GM18520 (cell line): ENCODE results near the gene ASCC1.
A peak's percentile ranks its signal among the peaks of the same experiment; 100 is the strongest.
"Not testable (repeated sequence)": the region's sequence is repeated elsewhere in the genome, so short reads cannot be mapped to it uniquely, and the experiment has no call there.

Source experiments
- ATAC-seq: cut with Tn5 transposase; IDR thresholded peaks from one replicate; pipeline ENCODE4 v1.9.1; 2021; ENCODE audit not compliant: unreplicated experiment

The ASCC1 gene

DNA sequence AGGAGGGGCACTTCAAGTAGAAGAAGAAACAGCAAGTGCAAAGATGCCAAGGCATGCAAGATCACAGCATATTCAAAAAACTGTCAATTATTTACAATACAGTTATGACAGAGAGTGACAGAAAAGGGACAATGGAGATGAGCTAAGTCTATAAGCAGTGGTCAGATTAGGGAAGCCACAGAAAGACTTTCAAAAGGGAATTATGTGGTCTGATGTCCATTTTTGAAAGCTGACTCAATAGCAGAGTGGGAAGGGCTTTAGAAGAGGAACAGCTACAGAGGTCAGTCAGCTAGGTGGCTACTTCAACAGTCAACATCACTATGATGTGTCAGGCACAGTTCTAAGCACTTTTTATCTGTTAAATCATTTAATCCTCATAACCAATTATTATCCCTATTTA is 82.6 kb downstream of the ASCC1 start:
- ATAC-seq: peak; percentile 89

GRCh38 chr10:72132854-72133253 is 83.2 kb downstream of the ASCC1 start:
- ATAC-seq: no peak

GRCh38 chr10:72127571-72127970 is 88.5 kb downstream of the ASCC1 start:
- no peak for ATAC-seq

GRCh38 chr10:72126872-72127232 is 89.2 kb downstream of the ASCC1 start:
- no peak for ATAC-seq

DNA sequence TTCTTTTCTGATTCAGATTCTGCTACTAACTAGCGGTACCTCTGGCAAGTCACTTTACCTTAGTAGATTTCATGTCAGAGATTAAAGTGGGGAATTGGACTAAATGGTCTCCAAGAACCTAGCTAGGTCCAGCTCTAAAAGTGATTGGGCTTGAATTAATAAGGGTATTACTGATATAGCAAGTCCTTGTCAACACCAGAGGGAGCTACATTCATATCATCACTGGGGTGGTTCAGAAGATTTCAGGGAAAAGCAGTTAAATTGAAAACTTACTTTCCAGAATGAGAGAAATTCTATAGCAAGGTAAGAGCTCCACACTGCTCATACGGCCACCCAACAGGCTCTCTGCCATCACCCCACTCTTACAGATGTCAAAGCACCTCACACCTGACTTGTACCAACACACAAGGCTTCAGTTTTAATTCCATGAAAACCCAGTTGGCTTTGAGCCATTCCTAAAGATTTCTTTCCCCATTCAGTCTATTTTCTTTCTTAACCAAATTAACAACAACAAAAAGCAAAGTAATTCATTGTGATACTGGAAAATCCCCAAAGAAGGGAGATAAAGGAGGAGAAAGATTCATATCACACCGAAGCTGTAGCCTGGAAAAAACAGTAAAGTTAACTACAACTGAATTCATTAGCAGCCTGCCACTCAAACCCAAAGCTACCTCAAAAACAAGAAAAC is 89.7 kb downstream of the ASCC1 start:
- ATAC-seq: no peak

DNA sequence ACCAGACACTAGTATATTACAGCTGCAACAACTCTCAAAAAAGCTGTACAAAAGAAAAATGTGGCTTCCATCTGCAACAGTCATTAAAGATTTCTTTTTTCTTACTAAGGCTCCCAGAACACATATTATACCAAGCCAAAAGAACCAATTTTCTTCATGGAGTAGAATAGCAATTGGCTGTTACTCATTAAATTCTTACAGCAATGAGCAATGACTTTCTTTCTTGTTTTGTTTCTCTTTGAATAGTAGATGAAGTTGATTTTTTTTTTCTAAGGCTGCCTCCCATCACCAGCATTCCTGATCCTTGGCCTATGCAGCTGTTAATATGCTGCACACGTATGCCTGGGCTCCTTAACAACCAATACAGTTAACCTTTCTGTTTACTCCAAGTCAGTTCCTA is 91.1 kb downstream of the ASCC1 start:
- no peak for ATAC-seq

- ATAC-seq: no peak
Measured at GRCh38 chr10:72124381-72124780, 91.7 kb downstream of the ASCC1 start.

GRCh38 chr10:72123616-72124015 is 92.5 kb downstream of the ASCC1 start:
- no peak for ATAC-seq

DNA sequence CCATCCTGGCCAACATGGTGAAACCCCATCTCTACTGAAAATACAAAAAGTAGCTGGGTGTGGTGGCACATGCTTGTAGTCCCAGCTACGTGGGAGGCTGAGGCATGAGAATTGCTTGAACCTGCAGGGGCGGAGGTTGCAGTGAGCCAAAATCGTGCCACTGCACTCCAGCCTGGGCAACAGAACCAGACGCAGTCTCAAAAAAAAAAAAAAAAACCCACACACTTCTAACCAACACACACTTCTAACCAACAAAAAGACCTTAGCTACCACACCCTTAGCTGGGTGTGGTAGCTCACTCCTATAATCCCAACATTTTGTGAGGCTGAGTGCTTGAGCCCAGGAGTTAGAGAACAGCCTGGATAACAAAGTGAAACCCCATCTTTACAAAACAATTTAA is 93.9 kb downstream of the ASCC1 start:
- ATAC-seq: no peak

GRCh38 chr10:72121389-72121788 is 94.7 kb downstream of the ASCC1 start:
- ATAC-seq: no peak

DNA sequence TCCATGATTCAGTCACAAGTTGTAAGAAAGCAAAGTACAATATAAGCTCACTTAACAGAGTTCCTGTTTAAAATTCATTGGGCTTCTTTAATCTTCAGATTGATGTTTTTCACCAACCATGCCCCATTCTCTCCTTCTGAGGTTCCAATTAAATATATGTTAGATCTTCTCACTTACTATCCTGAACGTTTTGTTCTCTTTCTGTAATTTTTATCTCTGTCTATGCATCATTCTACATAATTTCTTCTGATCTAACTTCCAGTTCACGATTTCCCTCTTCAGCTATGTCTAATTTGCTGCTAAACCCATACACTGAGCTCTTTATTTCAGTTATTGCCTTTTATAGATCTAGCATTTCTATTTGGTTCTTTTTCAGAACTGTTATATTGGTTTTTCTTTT is 99.7 kb downstream of the ASCC1 start:
- no peak for ATAC-seq

GRCh38 chr10:72114706-72115450 is 101.2 kb downstream of the ASCC1 start:
- ATAC-seq: no peak

- ATAC-seq: no peak
Measured at GRCh38 chr10:72110673-72111401, 105.2 kb downstream of the ASCC1 start.

DNA sequence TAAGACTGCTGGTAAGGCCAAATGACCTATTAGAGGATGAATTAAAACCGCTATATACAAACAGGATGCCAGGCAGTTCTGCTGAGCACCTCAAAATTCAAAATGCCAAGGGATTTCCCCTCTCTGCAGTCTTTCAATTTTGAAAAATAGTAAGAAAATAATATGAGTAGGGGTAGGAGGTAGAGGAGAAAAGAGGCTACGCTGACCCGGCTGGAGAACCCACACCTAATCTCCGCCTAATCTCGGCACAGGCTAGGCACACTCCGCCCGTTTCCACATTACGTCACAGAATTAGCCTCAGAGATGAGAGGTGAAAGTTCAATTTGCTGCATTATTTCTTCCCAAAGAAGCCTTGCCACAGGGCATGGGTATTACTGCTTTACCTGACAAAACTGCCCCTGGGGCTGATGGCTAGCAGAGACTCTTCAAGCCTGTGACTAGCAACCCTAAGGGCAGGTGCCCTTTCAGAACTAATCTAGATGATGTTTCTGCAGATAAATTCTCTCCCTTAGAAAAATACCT is 106.4 kb downstream of the ASCC1 start:
- no peak for ATAC-seq

GRCh38 chr10:72108830-72109635 is 107.0 kb downstream of the ASCC1 start:
- ATAC-seq: no peak

- ATAC-seq: not testable (repeated sequence)
Measured at GRCh38 chr10:72108004-72108370, 108.1 kb downstream of the ASCC1 start.

- no peak for ATAC-seq
Measured at GRCh38 chr10:72107325-72108003, 108.6 kb downstream of the ASCC1 start.

- no peak for ATAC-seq
Measured at GRCh38 chr10:72106896-72107295, 109.2 kb downstream of the ASCC1 start.

DNA sequence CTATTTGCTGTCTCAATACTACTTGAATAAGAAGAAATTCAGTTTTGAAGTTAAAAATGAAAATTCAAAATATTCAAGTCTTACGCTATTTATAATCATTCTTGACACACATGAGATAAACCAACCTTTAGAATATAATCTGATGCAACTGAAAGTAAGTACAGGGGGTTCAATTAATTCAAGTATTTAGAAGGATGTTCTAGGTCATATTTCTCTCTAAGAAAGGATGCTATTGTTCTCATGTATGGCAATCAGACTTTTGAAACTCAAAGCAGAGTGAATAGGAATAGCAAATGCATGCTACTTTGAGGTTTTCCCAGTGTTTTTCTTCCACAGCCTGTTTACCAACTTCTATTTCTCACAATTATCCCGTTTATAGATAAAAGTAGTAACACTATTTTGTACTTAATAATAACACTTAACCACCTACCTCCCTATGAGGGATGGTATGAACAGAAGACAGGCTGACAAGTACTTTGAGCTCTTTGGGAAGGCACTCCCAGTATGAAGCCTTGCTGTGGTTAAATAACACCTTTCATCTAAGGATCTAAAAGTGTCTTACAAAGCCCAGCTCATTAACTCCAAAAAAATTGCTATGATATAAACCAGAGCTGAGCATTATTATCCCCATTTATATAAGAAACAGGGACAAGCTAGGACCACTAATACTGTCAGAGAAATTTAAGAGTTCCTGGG is 109.8 kb downstream of the ASCC1 start:
- no peak for ATAC-seq

- ATAC-seq: no peak
Measured at GRCh38 chr10:72105710-72106109, 110.4 kb downstream of the ASCC1 start.
